ENCODE results near the gene MAGI2. TPM values are rescaled to one million over a fixed set of nuclear protein-coding genes. Genes with fewer than 3 reads are reported as not detected.

The MAGI2 gene
- total RNA-seq, 1 donor from 2014 or later, result 5.4 TPM

DNA sequence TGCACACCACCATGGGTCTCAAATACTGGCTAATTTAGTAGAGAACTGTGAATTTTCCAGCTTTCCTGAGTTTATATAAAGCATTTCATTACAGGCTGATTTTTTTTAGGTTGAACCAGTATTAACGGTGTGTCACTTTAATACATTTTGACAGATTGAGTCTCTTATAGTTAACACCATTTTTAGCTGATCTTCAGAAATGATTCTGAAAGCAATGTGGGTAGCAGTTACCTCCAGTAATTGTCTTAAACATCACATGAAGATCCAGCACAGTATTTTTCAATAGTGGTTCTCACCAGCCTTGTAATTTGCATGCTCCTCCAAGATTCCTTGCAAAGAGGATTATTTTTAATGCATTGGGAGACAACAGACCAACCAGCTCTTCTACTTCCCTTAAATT, 961.3 kb downstream of the MAGI2 start:
- Mint-ChIP-seq H3K4me3 (ENCODE audit: unreplicated experiment) (no peak overlapping the region), H3K27ac (ENCODE audit: unreplicated experiment) (no peak overlapping the region), H3K27me3 (ENCODE audit: low read depth, unreplicated experiment) (no peaks in the 10 kb centered on the region), H3K9me3 (ENCODE audit: unreplicated experiment) (no peaks in the 10 kb centered on the region), H3K4me1 (ENCODE audit: low read depth, unreplicated experiment) (peaks cover 11% of the 10 kb centered on the region), H3K36me3 (ENCODE audit: low read depth, unreplicated experiment) (no peaks in the 10 kb centered on the region)
- Histone ChIP-seq H3K27me3 (ENCODE audit: insufficient read depth, low read length) (no peaks in the 10 kb centered on the region), H2AFZ (ENCODE audit: low read depth, low read length) (no peak overlapping the region), H3K4me2 (ENCODE audit: low read length) (no peak overlapping the region), H3K9ac (ENCODE audit: low read length) (no peak overlapping the region), H3K4me3 (ENCODE audit: insufficient read depth, low read depth, low read length) (no peak overlapping the region), H4K20me1 (ENCODE audit: insufficient read depth, low read length) (no peaks in the 10 kb centered on the region), H3K36me3 (ENCODE audit: insufficient read depth, low read length) (no peaks in the 10 kb centered on the region), H3K4me1 (ENCODE audit: insufficient read depth, low read length) (no peaks in the 10 kb centered on the region), H3K27ac (ENCODE audit: low read depth, low read length) (no peak overlapping the region), H3K9me3 (ENCODE audit: insufficient read depth, low read depth, low read length) (no peaks in the 10 kb centered on the region), H3K79me2 (ENCODE audit: insufficient read depth, low read length) (no peaks in the 10 kb centered on the region)
- no peak for DNase-seq (ENCODE audit: low read depth)
- no peak for FAIRE-seq
- TF ChIP-seq, protein P1, sequence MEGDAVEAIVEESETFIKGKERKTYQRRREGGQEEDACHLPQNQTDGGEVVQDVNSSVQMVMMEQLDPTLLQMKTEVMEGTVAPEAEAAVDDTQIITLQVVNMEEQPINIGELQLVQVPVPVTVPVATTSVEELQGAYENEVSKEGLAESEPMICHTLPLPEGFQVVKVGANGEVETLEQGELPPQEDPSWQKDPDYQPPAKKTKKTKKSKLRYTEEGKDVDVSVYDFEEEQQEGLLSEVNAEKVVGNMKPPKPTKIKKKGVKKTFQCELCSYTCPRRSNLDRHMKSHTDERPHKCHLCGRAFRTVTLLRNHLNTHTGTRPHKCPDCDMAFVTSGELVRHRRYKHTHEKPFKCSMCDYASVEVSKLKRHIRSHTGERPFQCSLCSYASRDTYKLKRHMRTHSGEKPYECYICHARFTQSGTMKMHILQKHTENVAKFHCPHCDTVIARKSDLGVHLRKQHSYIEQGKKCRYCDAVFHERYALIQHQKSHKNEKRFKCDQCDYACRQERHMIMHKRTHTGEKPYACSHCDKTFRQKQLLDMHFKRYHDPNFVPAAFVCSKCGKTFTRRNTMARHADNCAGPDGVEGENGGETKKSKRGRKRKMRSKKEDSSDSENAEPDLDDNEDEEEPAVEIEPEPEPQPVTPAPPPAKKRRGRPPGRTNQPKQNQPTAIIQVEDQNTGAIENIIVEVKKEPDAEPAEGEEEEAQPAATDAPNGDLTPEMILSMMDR (IDR thresholded peaks at IDR 0.05; ENCODE audit: insufficient read depth, low read depth, low read length), result no peak
- no peak for TF ChIP-seq EZH2 (IDR thresholded peaks at IDR 0.05; ENCODE audit: insufficient read depth, low read length)

DNA sequence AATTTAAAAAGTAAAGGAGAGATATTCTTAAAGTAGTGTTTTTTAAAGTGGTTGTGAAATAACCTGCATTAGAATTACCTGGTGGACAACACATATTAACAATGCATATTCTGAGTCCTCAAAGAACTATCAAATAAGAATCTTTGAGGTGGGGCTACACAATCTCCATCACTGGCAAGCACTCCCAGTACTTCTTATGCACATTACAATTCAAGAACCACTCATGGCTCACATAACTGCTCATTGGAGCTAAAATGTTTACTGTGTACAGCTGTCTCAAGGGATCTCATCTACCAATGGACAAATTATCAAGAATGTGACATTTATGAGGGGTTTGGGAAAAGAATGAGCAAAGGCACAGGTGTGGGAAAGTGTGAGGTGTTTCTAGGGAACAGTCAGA, 962.9 kb downstream of the MAGI2 start:
- no peaks in the 10 kb centered on the region for H3K27me3 Mint-ChIP-seq (ENCODE audit: low read depth, unreplicated experiment)
- Histone ChIP-seq H4K20me1 (ENCODE audit: insufficient read depth, low read length) (no peaks in the 10 kb centered on the region), H3K27ac (ENCODE audit: low read depth, low read length) (no peak overlapping the region), H3K4me1 (ENCODE audit: insufficient read depth, low read length) (no peaks in the 10 kb centered on the region), H2AFZ (ENCODE audit: low read depth, low read length) (no peak overlapping the region), H3K4me3 (ENCODE audit: insufficient read depth, low read depth, low read length) (no peak overlapping the region), H3K36me3 (ENCODE audit: insufficient read depth, low read length) (no peaks in the 10 kb centered on the region), H3K27me3 (ENCODE audit: insufficient read depth, low read length) (no peaks in the 10 kb centered on the region), H3K4me2 (ENCODE audit: low read length) (no peak overlapping the region), H3K79me2 (ENCODE audit: insufficient read depth, low read length) (no peaks in the 10 kb centered on the region), H3K9me3 (ENCODE audit: insufficient read depth, low read depth, low read length) (no peaks in the 10 kb centered on the region), H3K9ac (ENCODE audit: low read length) (no peak overlapping the region)
- DNase-seq (ENCODE audit: low read depth) (no peak), FAIRE-seq (no peak)
- H3K4me1 Mint-ChIP-seq (ENCODE audit: low read depth, unreplicated experiment), result peaks cover 11% of the 10 kb centered on the region
- H3K36me3 Mint-ChIP-seq (ENCODE audit: low read depth, unreplicated experiment), result no peaks in the 10 kb centered on the region
- H3K9me3 Mint-ChIP-seq (ENCODE audit: unreplicated experiment), result no peaks in the 10 kb centered on the region
- no peak overlapping the region for H3K4me3 Mint-ChIP-seq (ENCODE audit: unreplicated experiment)
- no peak overlapping the region for H3K27ac Mint-ChIP-seq (ENCODE audit: unreplicated experiment)
- TF ChIP-seq, protein P1 (IDR thresholded peaks at IDR 0.05; ENCODE audit: insufficient read depth, low read depth, low read length), result no peak
- no peak for TF ChIP-seq EZH2 (IDR thresholded peaks at IDR 0.05; ENCODE audit: insufficient read depth, low read length)

DNA sequence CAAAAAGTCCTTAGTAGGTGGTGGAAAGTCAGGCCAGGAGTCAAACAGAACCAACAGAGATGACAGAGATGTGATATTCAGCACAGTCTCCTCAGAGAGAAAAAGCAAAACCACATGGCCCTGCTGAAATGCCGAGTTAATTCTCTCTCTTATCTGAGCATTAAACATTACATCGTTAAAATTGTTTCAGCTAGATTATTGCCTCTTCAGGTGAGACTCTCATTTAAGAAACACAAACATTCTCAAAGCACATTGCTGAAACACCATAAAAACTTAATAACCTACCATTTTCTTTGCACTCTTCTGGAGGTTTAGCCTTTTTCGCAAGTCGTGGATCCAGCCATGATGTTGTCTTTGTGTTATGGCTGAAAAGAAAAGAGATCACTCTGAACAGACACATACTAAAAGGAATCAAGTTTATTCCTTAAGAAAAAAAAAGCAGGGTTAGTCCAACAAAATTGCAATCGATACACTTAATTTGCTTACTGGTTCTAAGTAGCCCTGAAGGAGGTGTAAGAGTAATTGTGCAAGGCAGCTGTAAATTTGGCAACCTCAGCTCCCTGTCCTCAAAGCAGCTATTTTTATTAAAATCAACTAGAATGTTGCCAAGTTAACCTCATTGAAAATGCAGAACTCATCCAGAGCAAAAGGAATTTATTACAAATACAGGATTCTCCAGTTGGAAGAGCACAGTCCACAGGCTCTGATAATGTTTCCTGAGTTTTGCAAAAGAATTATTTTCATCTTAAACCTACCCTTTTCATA, 963.8 kb downstream of the MAGI2 start:
- TF ChIP-seq, protein P1 (IDR thresholded peaks at IDR 0.05; ENCODE audit: insufficient read depth, low read depth, low read length), result no peak
- no peak for TF ChIP-seq EZH2 (IDR thresholded peaks at IDR 0.05; ENCODE audit: insufficient read depth, low read length)
- no peaks in the 10 kb centered on the region for H3K4me1 ChIP-seq (ENCODE audit: insufficient read depth, low read length)
- no peaks in the 10 kb centered on the region for H3K27me3 ChIP-seq (ENCODE audit: insufficient read depth, low read length)
- H3K27me3 Mint-ChIP-seq (ENCODE audit: low read depth, unreplicated experiment), result no peaks in the 10 kb centered on the region
- no peaks in the 10 kb centered on the region for H3K36me3 Mint-ChIP-seq (ENCODE audit: low read depth, unreplicated experiment)
- no peaks in the 10 kb centered on the region for H4K20me1 ChIP-seq (ENCODE audit: insufficient read depth, low read length)
- DNase-seq (ENCODE audit: low read depth), result peak; percentile 31
- peak overlapping the region; percentile 40 for H3K4me2 ChIP-seq (ENCODE audit: low read length)
- H2AFZ ChIP-seq (ENCODE audit: low read depth, low read length), result peak overlapping the region; percentile 3
- peak overlapping the region; percentile 1 for H3K27ac Mint-ChIP-seq (ENCODE audit: unreplicated experiment)
- H3K79me2 ChIP-seq (ENCODE audit: insufficient read depth, low read length), result no peaks in the 10 kb centered on the region
- peak overlapping the region; percentile 2 for H3K4me3 ChIP-seq (ENCODE audit: insufficient read depth, low read depth, low read length)
- FAIRE-seq, result peak; percentile 9
- H3K9me3 ChIP-seq (ENCODE audit: insufficient read depth, low read depth, low read length), result no peaks in the 10 kb centered on the region
- no peaks in the 10 kb centered on the region for H3K36me3 ChIP-seq (ENCODE audit: insufficient read depth, low read length)
- no peak overlapping the region for H3K4me3 Mint-ChIP-seq (ENCODE audit: unreplicated experiment)
- no peak overlapping the region for H3K27ac ChIP-seq (ENCODE audit: low read depth, low read length)
- peaks cover 11% of the 10 kb centered on the region for H3K4me1 Mint-ChIP-seq (ENCODE audit: low read depth, unreplicated experiment)
- no peaks in the 10 kb centered on the region for H3K9me3 Mint-ChIP-seq (ENCODE audit: unreplicated experiment)
- no peak overlapping the region for H3K9ac ChIP-seq (ENCODE audit: low read length)

Data from astrocyte (in vitro differentiated cells and primary cell).